HCT116 (cell line): ENCODE results near the gene S100A2. TPM values are rescaled to one million over a fixed set of nuclear protein-coding genes. Genes with fewer than 3 reads are reported as not detected.

ENCODE experiments used
- ATAC-seq: fragments of 200-7000 bp; cut with Tn5 transposase; 2 replicates; pipeline ENCODE4 v1.9.1; 2020; ENCODE audit warnings: mild to moderate bottlenecking, moderate library complexity
- BruUV-seq: library from RNA; stranded (reverse); fragments of 400-500 nt; replicated peaks from 2 replicates; lab custom pipeline; 2021; lab: Mats Ljungman, UMichigan
- CTCF ChIA-PET: fragments of 300-600 bp; sonication (Branson Sonifier 250); formaldehyde crosslinking; loops from one replicate; lab custom pipeline; 2021; ENCODE audit warnings: antibody characterized with exemption; lab: Charles Lee
- POLR2A ChIA-PET: fragments of 300-600, 350-600 bp; sonication (Branson Sonifier 250); formaldehyde crosslinking; loops from one replicate; lab custom pipeline; 2021; ENCODE audit warnings: antibody characterized with exemption; lab: Charles Lee
- RAD21 ChIA-PET, 2 experiments: fragments of 300-600 bp; sonication (Branson Sonifier 250); formaldehyde crosslinking; loops; one replicate each; lab custom pipeline; 2023; ENCODE audit warnings: low total read pairs in 2 of 2; ENCODE audit not compliant: uncharacterized antibody in 2 of 2, unreplicated experiment in 2 of 2, low non-redundant PET in 1 of 2; lab: Charles Lee
- DNase-seq: peaks from one replicate; pipeline ENCODE4 v3.0.0-alpha.2; 2010; ENCODE audit warnings: low read depth, low spot score
- H2AFZ ChIP-seq: fragments of 200-600 bp; shearing (Covaris generic), sonication (generic); 2 replicates; pipeline ENCODE4 v1.6.1; 2017; ENCODE audit warnings: low read depth, mixed run types, mixed read lengths, antibody characterized with exemption, low read length; ENCODE audit not compliant: poor library complexity, severe bottlenecking
- H3K27ac ChIP-seq: 2 replicates; pipeline ENCODE4 v1.5.1; 2012; ENCODE audit warnings: low read depth, low read length
- H3K27me3 ChIP-seq: fragments of 200-600 bp; sonication (generic); 2 replicates; pipeline ENCODE4 v1.6.1; 2016; ENCODE audit warnings: mixed run types, low read length, mixed read lengths; ENCODE audit not compliant: insufficient read depth
- H3K36me3 ChIP-seq, 2 experiments: fragments of 200-500 bp in 1 of 2; fragments of 200-600 bp in 1 of 2; sonication (Bioruptor generic) in 1 of 2; sonication (generic) in 1 of 2; 2 replicates each; pipeline versions ENCODE4 v1.5.1 to v1.6.1; 2014 to 2016; ENCODE audit warnings: low read length in 2 of 2, inconsistent platforms in 1 of 2, mixed read lengths in 1 of 2, mixed run types in 1 of 2; ENCODE audit not compliant: insufficient read depth in 2 of 2, control insufficient read depth in 1 of 2
- H3K4me1 ChIP-seq, 2 experiments: fragments of 200-600 bp in 1 of 2; sonication (generic) in 1 of 2; 2 replicates each; pipeline versions ENCODE4 v1.5.1 to v1.6.1; 2012 to 2017; ENCODE audit warnings: low read length in 2 of 2, inconsistent platforms in 1 of 2, mild to moderate bottlenecking in 1 of 2, mixed read lengths in 1 of 2, mixed run types in 1 of 2, moderate library complexity in 1 of 2; ENCODE audit not compliant: insufficient read depth in 2 of 2, control insufficient read depth in 1 of 2
- H3K4me2 ChIP-seq: fragments of 200-600 bp; sonication (generic); 2 replicates; pipeline ENCODE4 v1.6.1; 2017; ENCODE audit warnings: mixed run types, low read length, mixed read lengths
- H3K4me3 ChIP-seq, 2 experiments: fragments of 200-600 bp in 1 of 2; sonication (generic) in 1 of 2; replicated peaks in 1 of 2; 2 replicates each; pipeline ENCODE4 v1.5.1; 2011 to 2016; ENCODE audit warnings: low read length in 2 of 2, control low read depth in 1 of 2, low read depth in 1 of 2, mild to moderate bottlenecking in 1 of 2, mixed read lengths in 1 of 2, mixed run types in 1 of 2
- H3K79me2 ChIP-seq: fragments of 200-600 bp; sonication (generic); 2 replicates; pipeline ENCODE4 v1.6.1; 2017; ENCODE audit warnings: mild to moderate bottlenecking, mixed run types, low read length, moderate library complexity, mixed read lengths; ENCODE audit not compliant: insufficient read depth
- H3K9ac ChIP-seq: fragments of 200-600 bp; sonication (generic); 2 replicates; pipeline ENCODE4 v1.6.1; 2016; ENCODE audit warnings: low read length, mixed read lengths
- H3K9me2 ChIP-seq: fragments of 200-600 bp; sonication (generic), shearing (Covaris generic); 2 replicates; pipeline ENCODE4 v1.6.1; 2017; ENCODE audit warnings: mixed run types, mild to moderate bottlenecking, moderate library complexity; ENCODE audit not compliant: insufficient read depth
- H3K9me3 ChIP-seq, 2 experiments: fragments of 200-500 bp in 1 of 2; fragments of 200-600 bp in 1 of 2; sonication (Bioruptor generic) in 1 of 2; sonication (generic) in 1 of 2; 2 replicates each; pipeline ENCODE4 v1.6.1; 2014 to 2017; ENCODE audit warnings: low read length in 2 of 2, mixed read lengths in 2 of 2, inconsistent platforms in 1 of 2, low read depth in 1 of 2, mild to moderate bottlenecking in 1 of 2, mixed run types in 1 of 2, moderate library complexity in 1 of 2; ENCODE audit not compliant: control insufficient read depth in 1 of 2, insufficient read depth in 1 of 2
- H4K20me1 ChIP-seq: fragments of 200-600 bp; sonication (generic), shearing (Covaris generic); 2 replicates; pipeline ENCODE4 v1.6.1; 2017; ENCODE audit warnings: mixed run types, mild to moderate bottlenecking, moderate library complexity; ENCODE audit not compliant: insufficient read depth
- ATF3 ChIP-seq: IDR thresholded peaks from 2 replicates; pipeline ENCODE4 v1.6.1; 2012
- EGR1 ChIP-seq: IDR thresholded peaks from 2 replicates; pipeline ENCODE4 v1.6.1; 2012; ENCODE audit warnings: low read depth
- ELF1 ChIP-seq: IDR thresholded peaks from 2 replicates; pipeline ENCODE4 v1.6.1; 2012; ENCODE audit warnings: low read depth, borderline replicate concordance
- EZH2phosphoT487 ChIP-seq: fragments of 200-600 bp; IDR thresholded peaks from 2 replicates; pipeline ENCODE4 v1.6.1; 2018; ENCODE audit warnings: antibody characterized with exemption, borderline replicate concordance
- FOSL1 ChIP-seq: IDR thresholded peaks from 2 replicates; pipeline ENCODE4 v1.6.1; 2012; ENCODE audit warnings: low read depth
- MAX ChIP-seq: IDR thresholded peaks from 2 replicates; pipeline ENCODE4 v1.6.1; 2012
- POLR2A ChIP-seq: IDR thresholded peaks from 2 replicates; pipeline ENCODE4 v1.7.0; 2011; ENCODE audit warnings: borderline replicate concordance; ENCODE audit not compliant: insufficient read depth, insufficient read length; ENCODE audit errors: extremely low read depth
- POLR2AphosphoS5 ChIP-seq: IDR thresholded peaks from 2 replicates; pipeline ENCODE4 v1.6.1; 2011; ENCODE audit warnings: mild to moderate bottlenecking, low read depth, low read length, moderate library complexity
- REST ChIP-seq: IDR thresholded peaks from 2 replicates; pipeline ENCODE4 v1.6.1; 2012; ENCODE audit warnings: low read depth
- SRF ChIP-seq: IDR thresholded peaks from 2 replicates; pipeline ENCODE4 v1.6.1; 2012; ENCODE audit warnings: low read depth
- YY1 ChIP-seq: IDR thresholded peaks from 2 replicates; pipeline ENCODE4 v1.6.1; 2011; ENCODE audit warnings: low read length, low read depth, moderate library complexity, mild to moderate bottlenecking; ENCODE audit not compliant: insufficient replicate concordance; ENCODE audit errors: extremely low read depth
- intact Hi-C: fragments of 100-400 bp; cut with micrococcal nuclease; formaldehyde crosslinking; loops from 2 replicates; pipeline ENCODE4 v1.10.0; 2022
- total RNA-seq: library from RNA; stranded (reverse); gene quantifications from one replicate; pipeline ENCODE4 v1.2.1, GENCODE V29; 2021; ENCODE audit not compliant: unreplicated experiment

The S100A2 gene
- total RNA-seq, 1 experiment from 2014 or later, result 24.8 TPM

- Histone ChIP-seq H3K27me3 (no peaks in the 10 kb centered on the region), H3K79me2 (peaks cover 18% of the 10 kb centered on the region), H2AFZ (no peak overlapping the region), H3K9me2 (no peaks in the 10 kb centered on the region), H3K9ac (peak overlapping the region; percentile 88), H3K9me3 (no peaks in the 10 kb centered on the region), H4K20me1 (no peaks in the 10 kb centered on the region), H3K36me3 (peaks cover 0 to 5% of the 10 kb centered on the region in 2 experiments; a peak in 1 of 4 replicates), H3K4me2 (peak overlapping the region; percentile 99), H3K4me3 (peak overlapping the region; percentile 74 to 89), H3K4me1 (peaks cover 57 to 71% of the 10 kb centered on the region in 2 experiments), H3K27ac (peak overlapping the region; percentile 94)
- TSS peak; percentile 73 for BruUV-seq
- POLR2A ChIA-PET, result interaction anchor here (0.6 to 7.4 kb wide), 18 partner anchors 8 to 444 kb away, joined by 3 to 114 read pairs (median 14); partner anchors contain the start of genes CHTOP, JTB, S100A1 and S100A13
- CTCF ChIA-PET, result interaction anchor here (1.0 to 3.2 kb wide), 10 partner anchors 9 to 99 kb away, joined by 3 to 35 read pairs (median 7); partner anchors contain the start of genes CHTOP, S100A13, S100A16 and S100A2
- ATAC-seq, result peak; percentile 0; the same call in 1 of the 2 replicates
- TF ChIP-seq EGR1 (no peak), MAX (no peak), POLR2A (peak; percentile 47)
- intact Hi-C loops, result loop anchor here (5.0 kb wide), 2 partner anchors 78 to 453 kb away; partner anchors contain the start of genes RAB13 and S100A16
- no peak for DNase-seq
- RAD21 ChIA-PET, result interaction anchor here (1.0 to 2.7 kb wide), 5 partner anchors 32 to 75 kb away, joined by 3 to 11 read pairs (median 3); no protein-coding TSS in a partner anchor
These were observed 31.3 kb downstream of the S100A2 start for GRCh38 chr1:153534226-153534924.

- RAD21 ChIA-PET, result interaction anchor here (1.5 to 2.7 kb wide), 3 partner anchors 11 to 35 kb away, joined by 5 to 11 read pairs (median 6); no protein-coding TSS in a partner anchor
- H3K9me2 ChIP-seq, result no peaks in the 10 kb centered on the region
- POLR2A ChIA-PET, result interaction anchor here (0.6 to 7.4 kb wide), 17 partner anchors 9 to 457 kb away, joined by 3 to 114 read pairs (median 8); partner anchors contain the start of genes CHTOP, JTB, RPS27 and S100A13
- TF ChIP-seq MAX (no peak), EZH2phosphoT487 (no peak), POLR2AphosphoS5 (peak; percentile 94), FOSL1 (no peak), ATF3 (no peak), EGR1 (no peak), SRF (no peak), YY1 (peak; percentile 36), ELF1 (no peak), POLR2A (peak; percentile 69), REST (no peak)
- TF ChIP-seq, all 23 proteins: peak for 3
- ATAC-seq (peak; percentile 29), DNase-seq (peak; percentile 76)
- peaks cover 53 to 68% of the 10 kb centered on the region in 2 experiments for H3K4me1 ChIP-seq
- CTCF ChIA-PET, result interaction anchor here (0.8 to 3.2 kb wide), 17 partner anchors 9 to 110 kb away, joined by 3 to 35 read pairs (median 6); partner anchors contain the start of genes CHTOP, S100A13, S100A16 and S100A2
- H3K9me3 ChIP-seq, result no peaks in the 10 kb centered on the region
- H3K27me3 ChIP-seq, result no peaks in the 10 kb centered on the region
- H3K36me3 ChIP-seq, result peaks cover 0 to 5% of the 10 kb centered on the region in 2 experiments; a peak in 1 of 4 replicates
- BruUV-seq, result no TSS peak
- peak overlapping the region; percentile 88 for H3K9ac ChIP-seq
- peak overlapping the region; percentile 74 to 89 for H3K4me3 ChIP-seq
- intact Hi-C loops, result loop anchor here (1.0 to 5.0 kb wide), 4 partner anchors 21 to 454 kb away; partner anchors contain the start of genes RAB13 and S100A16
- H3K79me2 ChIP-seq, result peaks cover 18% of the 10 kb centered on the region
- H3K27ac ChIP-seq, result peak overlapping the region; percentile 94
- no peak overlapping the region for H2AFZ ChIP-seq
- H3K4me2 ChIP-seq, result peak overlapping the region; percentile 99
- no peaks in the 10 kb centered on the region for H4K20me1 ChIP-seq
These were observed 31.9 kb downstream of the S100A2 start for GRCh38 chr1:153533689-153534201.
